T-helper 2 cell treated with Interferon-gamma antibody and Interleukin-4, amounts not matched to agents 5 μg/mL and 100 μg/mL, for 36 hours (primary cell): ENCODE data around the gene DYNC1LI2.
A peak's percentile ranks its signal among the peaks of the same experiment; 100 is the strongest.
"Not testable (repeated sequence)": the region's sequence is repeated elsewhere in the genome, so short reads cannot be mapped to it uniquely, and the experiment has no call there.

ENCODE experiments used
- DNase-seq: peaks from one replicate; pipeline ENCODE4 v3.0.0; 2021; ENCODE audit warnings: low spot score
- H3K27ac Mint-ChIP-seq: one replicate; pipeline ENCODE4 v1.8.0; 2021; ENCODE audit warnings: mild to moderate bottlenecking, mixed read lengths
- H3K27me3 Mint-ChIP-seq: one replicate; pipeline ENCODE4 v1.8.0; 2021; ENCODE audit warnings: low read depth, mixed read lengths
- H3K36me3 Mint-ChIP-seq: one replicate; pipeline ENCODE4 v1.8.0; 2021; ENCODE audit warnings: low read depth, mixed read lengths
- H3K4me1 Mint-ChIP-seq: one replicate; pipeline ENCODE4 v1.8.0; 2021; ENCODE audit warnings: low read depth, mixed read lengths
- H3K4me3 Mint-ChIP-seq: one replicate; pipeline ENCODE4 v1.8.0; 2022; ENCODE audit warnings: mild to moderate bottlenecking, moderate library complexity, mixed read lengths
- H3K9me3 Mint-ChIP-seq: one replicate; pipeline ENCODE4 v1.8.0; 2021; ENCODE audit warnings: mixed read lengths

The DYNC1LI2 gene

GRCh38 chr16:66751303-66751991 lies at the start of gene DYNC1LI2:
Gene DYNC1LI2, minus strand, starts transcription at chr16:66751609. Its CDS starts 18 bp downstream, at chr16:66751591.
- Mint-ChIP-seq H3K4me3 (peak within 1 kb of the TSS; percentile 92), H3K27me3 (peaks cover 25% of the 10 kb centered on the region), H3K4me1 (peaks cover 40% of the 10 kb centered on the region), H3K36me3 (peaks cover 33% of the 10 kb centered on the region), H3K27ac (peak within 1 kb of the TSS; percentile 90), H3K9me3 (no peaks in the 10 kb centered on the region)
- peak; percentile 81 for DNase-seq

GRCh38 chr16:66800856-66801255 lies 49.4 kb upstream of the DYNC1LI2 start:
- H3K27ac Mint-ChIP-seq = no peak overlapping the region
- H3K27me3 Mint-ChIP-seq = no peaks in the 10 kb centered on the region
- no peak for DNase-seq
- H3K4me3 Mint-ChIP-seq = no peak overlapping the region
- peaks cover 18% of the 10 kb centered on the region for H3K36me3 Mint-ChIP-seq
- H3K4me1 Mint-ChIP-seq = no peaks in the 10 kb centered on the region
- no peaks in the 10 kb centered on the region for H3K9me3 Mint-ChIP-seq

GRCh38 chr16:66798161-66798560 lies 46.8 kb upstream of the DYNC1LI2 start:
- Mint-ChIP-seq H3K4me3 (no peak overlapping the region), H3K27me3 (no peaks in the 10 kb centered on the region), H3K4me1 (no peaks in the 10 kb centered on the region), H3K27ac (no peak overlapping the region), H3K36me3 (no peaks in the 10 kb centered on the region), H3K9me3 (no peaks in the 10 kb centered on the region)
- no peak for DNase-seq

- not testable (repeated sequence) for DNase-seq, H3K36me3 Mint-ChIP-seq, H3K4me3 Mint-ChIP-seq, H3K4me1 Mint-ChIP-seq, H3K27ac Mint-ChIP-seq, H3K9me3 Mint-ChIP-seq
- peaks cover 17% of the 10 kb centered on the region for H3K27me3 Mint-ChIP-seq
These were observed 42.6 kb upstream of the DYNC1LI2 start for GRCh38 chr16:66793984-66794383.

- Mint-ChIP-seq H3K4me1 (no peaks in the 10 kb centered on the region), H3K4me3 (no peak overlapping the region), H3K27me3 (peaks cover 17% of the 10 kb centered on the region), H3K27ac (no peak overlapping the region), H3K9me3 (no peaks in the 10 kb centered on the region), H3K36me3 (no peaks in the 10 kb centered on the region)
- DNase-seq = no peak
These were observed 38.8 kb upstream of the DYNC1LI2 start for GRCh38 chr16:66790130-66790733.

GRCh38 chr16:66787427-66787826 lies 36.0 kb upstream of the DYNC1LI2 start:
- no peaks in the 10 kb centered on the region for H3K4me1 Mint-ChIP-seq
- DNase-seq = no peak
- H3K27me3 Mint-ChIP-seq = peaks cover 16% of the 10 kb centered on the region
- no peak overlapping the region for H3K27ac Mint-ChIP-seq
- H3K9me3 Mint-ChIP-seq = no peaks in the 10 kb centered on the region
- no peaks in the 10 kb centered on the region for H3K36me3 Mint-ChIP-seq
- no peak overlapping the region for H3K4me3 Mint-ChIP-seq

- Mint-ChIP-seq H3K4me1 (no peaks in the 10 kb centered on the region), H3K9me3 (no peaks in the 10 kb centered on the region), H3K36me3 (no peaks in the 10 kb centered on the region), H3K27ac (no peak overlapping the region), H3K4me3 (no peak overlapping the region), H3K27me3 (peaks cover 12% of the 10 kb centered on the region)
- no peak for DNase-seq
These were observed 35.1 kb upstream of the DYNC1LI2 start for GRCh38 chr16:66786551-66786950.

GRCh38 chr16:66776457-66776856 lies 25.0 kb upstream of the DYNC1LI2 start:
- H3K9me3 Mint-ChIP-seq = no peaks in the 10 kb centered on the region
- H3K27me3 Mint-ChIP-seq = no peaks in the 10 kb centered on the region
- no peak overlapping the region for H3K27ac Mint-ChIP-seq
- no peak for DNase-seq
- no peaks in the 10 kb centered on the region for H3K36me3 Mint-ChIP-seq
- H3K4me1 Mint-ChIP-seq = no peaks in the 10 kb centered on the region
- no peak overlapping the region for H3K4me3 Mint-ChIP-seq

- no peaks in the 10 kb centered on the region for H3K27me3 Mint-ChIP-seq
- H3K9me3 Mint-ChIP-seq = no peaks in the 10 kb centered on the region
- no peak for DNase-seq
- no peak overlapping the region for H3K27ac Mint-ChIP-seq
- H3K4me1 Mint-ChIP-seq = no peaks in the 10 kb centered on the region
- H3K36me3 Mint-ChIP-seq = no peaks in the 10 kb centered on the region
- no peak overlapping the region for H3K4me3 Mint-ChIP-seq
These were observed 23.6 kb upstream of the DYNC1LI2 start for GRCh38 chr16:66774981-66775380.

GRCh38 chr16:66758086-66758485 lies 6.7 kb upstream of the DYNC1LI2 start:
- no peak for DNase-seq
- Mint-ChIP-seq H3K4me1 (no peaks in the 10 kb centered on the region), H3K27me3 (peaks cover 30% of the 10 kb centered on the region), H3K36me3 (no peaks in the 10 kb centered on the region), H3K9me3 (no peaks in the 10 kb centered on the region), H3K27ac (no peak overlapping the region), H3K4me3 (no peak overlapping the region)

GRCh38 chr16:66754819-66755218 lies 3.4 kb upstream of the DYNC1LI2 start:
- Mint-ChIP-seq H3K27me3 (peaks cover 34% of the 10 kb centered on the region), H3K4me3 (no peak overlapping the region), H3K4me1 (peaks cover 14% of the 10 kb centered on the region), H3K36me3 (peaks cover 6% of the 10 kb centered on the region), H3K9me3 (no peaks in the 10 kb centered on the region), H3K27ac (no peak overlapping the region)
- DNase-seq = no peak

- DNase-seq = no peak
- no peak overlapping the region for H3K27ac Mint-ChIP-seq
- H3K36me3 Mint-ChIP-seq = peaks cover 12% of the 10 kb centered on the region
- peaks cover 20% of the 10 kb centered on the region for H3K4me1 Mint-ChIP-seq
- H3K27me3 Mint-ChIP-seq = peaks cover 33% of the 10 kb centered on the region
- H3K4me3 Mint-ChIP-seq = no peak overlapping the region
- no peaks in the 10 kb centered on the region for H3K9me3 Mint-ChIP-seq
These were observed 2.8 kb upstream of the DYNC1LI2 start for GRCh38 chr16:66754211-66754610.

- H3K36me3 Mint-ChIP-seq = peaks cover 22% of the 10 kb centered on the region
- no peak overlapping the region for H3K4me3 Mint-ChIP-seq
- H3K9me3 Mint-ChIP-seq = no peaks in the 10 kb centered on the region
- H3K27ac Mint-ChIP-seq = no peak overlapping the region
- DNase-seq = no peak
- H3K4me1 Mint-ChIP-seq = peaks cover 30% of the 10 kb centered on the region
- peaks cover 30% of the 10 kb centered on the region for H3K27me3 Mint-ChIP-seq
These were observed 1.5 kb upstream of the DYNC1LI2 start for GRCh38 chr16:66752958-66753357.

GRCh38 chr16:66752379-66752778 lies 970 bp upstream of the DYNC1LI2 start:
- peaks cover 30% of the 10 kb centered on the region for H3K27me3 Mint-ChIP-seq
- H3K4me1 Mint-ChIP-seq = peaks cover 32% of the 10 kb centered on the region
- peak overlapping the region; percentile 82 for H3K27ac Mint-ChIP-seq
- no peak for DNase-seq
- H3K36me3 Mint-ChIP-seq = peaks cover 26% of the 10 kb centered on the region
- no peaks in the 10 kb centered on the region for H3K9me3 Mint-ChIP-seq
- H3K4me3 Mint-ChIP-seq = peak overlapping the region; percentile 78

- DNase-seq = no peak
- Mint-ChIP-seq H3K27me3 (peaks cover 30% of the 10 kb centered on the region), H3K4me3 (peak overlapping the region; percentile 78), H3K9me3 (no peaks in the 10 kb centered on the region), H3K27ac (peak overlapping the region; percentile 82), H3K4me1 (peaks cover 35% of the 10 kb centered on the region), H3K36me3 (peaks cover 29% of the 10 kb centered on the region)
These were observed 548 bp upstream of the DYNC1LI2 start for GRCh38 chr16:66751992-66752322.
